ENCODE data around the gene AKT2.

AKT2 gene

DNA sequence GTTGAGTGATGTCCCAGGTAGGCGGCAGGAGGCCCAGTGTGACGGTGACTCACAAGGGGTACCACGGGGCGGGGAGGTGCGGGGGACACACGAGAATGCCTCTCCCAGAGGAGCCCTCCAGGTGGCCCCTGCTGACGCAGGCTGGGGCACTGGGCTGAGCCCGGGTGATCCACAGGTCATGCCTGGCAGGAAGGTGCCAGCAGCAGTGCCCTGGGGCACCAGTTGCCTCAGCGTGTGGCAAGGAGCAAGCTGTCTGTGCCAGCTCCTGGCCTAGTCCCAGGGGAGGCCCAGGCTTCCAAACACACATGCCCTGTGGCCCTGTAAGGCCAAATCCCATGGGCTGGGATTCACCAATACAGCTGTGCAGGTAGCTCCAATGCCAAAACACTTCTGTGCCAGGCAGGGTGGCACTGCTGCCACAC is 28.0 kb downstream of the AKT2 start:
- H3K27ac Mint-ChIP-seq: no peak overlapping the region
- H3K27me3 Mint-ChIP-seq (ENCODE audit: low read depth): no peaks in the 10 kb centered on the region
- no peaks in the 10 kb centered on the region for H3K9me3 Mint-ChIP-seq
- H3K4me1 Mint-ChIP-seq (ENCODE audit: low read depth): peaks cover 2% of the 10 kb centered on the region
- H3K36me3 Mint-ChIP-seq (ENCODE audit: low read depth): peaks cover 22% of the 10 kb centered on the region
- no peak overlapping the region for H3K4me3 Mint-ChIP-seq

DNA sequence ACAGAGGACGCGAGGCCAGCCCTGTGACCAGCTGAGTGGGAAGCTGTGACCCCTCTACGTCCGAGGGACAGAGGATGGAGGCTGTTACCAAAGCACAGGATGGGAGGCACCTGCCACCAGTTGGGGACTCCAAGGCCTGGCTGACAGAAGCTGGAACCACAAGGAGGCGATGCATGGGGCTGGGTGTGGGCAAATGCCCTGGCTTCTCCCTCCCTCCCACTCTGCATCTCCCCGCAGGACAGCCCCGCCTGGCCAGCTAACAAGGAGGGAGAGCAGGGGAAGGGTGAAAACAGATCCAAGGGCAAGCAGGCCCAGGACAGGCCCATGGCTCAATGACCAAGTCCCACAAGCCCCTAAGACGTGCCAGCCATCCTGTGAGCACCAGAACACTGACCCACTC is 28.6 kb downstream of the AKT2 start:
- no peak overlapping the region for H3K4me3 Mint-ChIP-seq
- peaks cover 23% of the 10 kb centered on the region for H3K36me3 Mint-ChIP-seq (ENCODE audit: low read depth)
- H3K4me1 Mint-ChIP-seq (ENCODE audit: low read depth): peaks cover 2% of the 10 kb centered on the region
- H3K27ac Mint-ChIP-seq: no peak overlapping the region
- no peaks in the 10 kb centered on the region for H3K9me3 Mint-ChIP-seq
- no peaks in the 10 kb centered on the region for H3K27me3 Mint-ChIP-seq (ENCODE audit: low read depth)

DNA sequence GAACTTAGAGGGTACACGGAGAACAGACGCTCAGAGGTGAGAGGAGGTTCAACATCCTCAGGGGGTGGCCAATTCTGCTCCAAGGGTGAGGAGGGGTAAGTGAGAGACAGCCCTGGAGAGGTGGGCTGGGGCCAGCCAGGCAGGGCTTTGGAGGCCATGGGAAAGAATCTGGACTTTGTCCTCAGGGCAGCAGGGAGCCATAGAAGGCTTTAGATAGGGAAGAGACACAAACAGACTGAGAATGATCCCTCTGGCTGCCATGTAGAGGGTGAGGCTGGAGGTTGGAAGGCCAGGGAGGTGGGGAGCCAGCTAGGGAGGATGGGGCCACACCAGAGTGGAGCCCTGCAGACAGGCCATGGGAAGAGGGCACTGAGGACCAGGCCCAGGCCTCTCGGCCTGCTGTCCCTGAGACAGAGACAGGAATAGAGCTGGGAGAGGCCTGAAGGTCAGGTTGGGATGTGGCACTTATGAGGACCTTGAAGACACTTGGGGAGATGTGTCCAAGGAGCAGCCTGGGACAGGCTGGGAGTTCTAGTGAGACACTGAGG is 29.5 kb downstream of the AKT2 start:
- H3K36me3 Mint-ChIP-seq (ENCODE audit: low read depth): peaks cover 25% of the 10 kb centered on the region
- H3K9me3 Mint-ChIP-seq: no peaks in the 10 kb centered on the region
- no peak overlapping the region for H3K4me3 Mint-ChIP-seq
- H3K4me1 Mint-ChIP-seq (ENCODE audit: low read depth): peaks cover 2% of the 10 kb centered on the region
- no peak overlapping the region for H3K27ac Mint-ChIP-seq
- H3K27me3 Mint-ChIP-seq (ENCODE audit: low read depth): no peaks in the 10 kb centered on the region

DNA sequence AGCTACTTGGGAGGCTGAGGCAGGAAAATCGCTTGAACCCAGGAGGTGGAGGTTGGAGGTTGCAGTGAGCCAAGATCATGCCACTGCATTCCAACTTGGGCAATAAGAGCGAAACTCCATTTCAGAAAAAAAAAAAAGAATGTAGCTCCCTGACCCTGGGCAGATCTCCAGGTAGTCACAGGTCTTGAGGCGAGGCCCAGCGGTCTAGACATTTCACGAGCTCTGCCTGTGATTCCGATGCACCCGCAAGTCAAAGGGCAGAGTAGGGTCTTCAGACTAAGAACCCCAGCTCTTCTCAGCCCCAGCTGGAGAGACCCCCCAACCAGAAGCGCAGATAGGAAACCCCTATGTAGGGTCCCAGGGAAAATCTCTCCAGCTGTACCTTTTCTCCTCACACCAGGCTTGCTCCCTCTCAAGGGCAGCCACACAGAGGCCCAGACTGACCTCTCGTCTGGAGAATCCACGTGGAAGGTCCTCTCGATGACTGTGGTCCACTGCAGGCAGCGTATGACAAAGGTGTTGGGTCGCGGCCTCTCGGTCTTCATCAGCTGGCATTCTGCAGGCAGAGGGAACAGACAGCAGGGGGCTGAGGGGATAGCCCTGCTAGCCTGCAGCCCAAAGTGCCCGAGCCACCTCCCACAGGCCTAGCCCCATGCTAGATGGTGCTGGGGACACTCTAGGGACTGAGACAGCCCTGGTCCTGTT is 30.3 kb downstream of the AKT2 start:
- Mint-ChIP-seq H3K36me3 (ENCODE audit: low read depth) (peaks cover 25% of the 10 kb centered on the region), H3K27ac (no peak overlapping the region)

DNA sequence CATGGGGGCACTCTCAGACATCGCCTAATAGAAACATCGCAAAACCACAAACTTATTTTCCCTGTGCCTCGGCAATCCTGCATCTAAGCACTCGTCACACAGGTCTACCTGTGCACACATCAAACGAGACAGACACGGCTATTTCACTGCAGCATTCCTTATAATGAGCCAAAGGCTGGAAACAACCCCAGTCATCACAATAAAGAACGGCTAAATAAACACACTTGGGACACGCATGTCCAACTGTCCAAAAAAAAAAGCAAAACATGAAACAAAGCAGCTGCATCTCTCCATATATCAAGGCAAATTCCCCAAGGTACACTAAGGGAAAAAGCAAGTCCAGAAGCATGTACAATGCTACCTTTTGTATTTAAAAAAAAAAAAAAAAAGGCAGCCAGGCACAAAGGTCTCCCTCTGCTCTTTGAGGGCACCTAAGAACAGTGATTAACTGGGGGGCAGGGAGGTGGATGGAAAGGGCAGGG is 31.5 kb downstream of the AKT2 start:
- Mint-ChIP-seq H3K4me3 (no peak overlapping the region), H3K36me3 (ENCODE audit: low read depth) (peaks cover 27% of the 10 kb centered on the region)

More for the DNA sequence above, 30.3 kb downstream of the AKT2 start:
- no peaks in the 10 kb centered on the region for H3K9me3 Mint-ChIP-seq
- no peaks in the 10 kb centered on the region for H3K27me3 Mint-ChIP-seq (ENCODE audit: low read depth)
- H3K4me1 Mint-ChIP-seq (ENCODE audit: low read depth): peaks cover 2% of the 10 kb centered on the region
- H3K4me3 Mint-ChIP-seq: no peak overlapping the region

DNA sequence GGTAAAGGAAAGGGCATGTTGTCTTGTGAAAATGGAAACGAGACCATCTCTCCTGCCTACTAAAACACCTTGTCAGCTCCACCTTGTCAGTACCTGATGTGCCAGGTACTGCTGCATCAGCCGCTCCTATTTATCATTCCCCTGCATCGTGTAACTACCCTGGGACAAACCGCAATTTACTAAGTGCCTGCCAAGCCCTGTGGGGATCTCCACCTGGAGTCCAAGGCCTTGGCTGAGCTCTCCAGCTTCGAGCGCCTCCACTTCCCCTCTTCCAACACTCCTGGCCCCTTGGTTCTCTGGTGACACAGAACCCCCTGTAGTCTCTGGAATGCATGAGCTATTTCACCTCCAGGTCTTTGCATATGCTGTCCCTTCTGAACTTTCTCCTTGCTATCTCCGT is 32.8 kb downstream of the AKT2 start:
- Mint-ChIP-seq H3K4me3 (no peak overlapping the region), H3K9me3 (no peaks in the 10 kb centered on the region), H3K27ac (no peak overlapping the region), H3K4me1 (ENCODE audit: low read depth) (peaks cover 2% of the 10 kb centered on the region), H3K27me3 (ENCODE audit: low read depth) (no peaks in the 10 kb centered on the region), H3K36me3 (ENCODE audit: low read depth) (peaks cover 27% of the 10 kb centered on the region)

More for the DNA sequence above, 31.5 kb downstream of the AKT2 start:
- Mint-ChIP-seq H3K27me3 (ENCODE audit: low read depth) (no peaks in the 10 kb centered on the region), H3K27ac (no peak overlapping the region), H3K4me1 (ENCODE audit: low read depth) (peaks cover 2% of the 10 kb centered on the region), H3K9me3 (no peaks in the 10 kb centered on the region)

DNA sequence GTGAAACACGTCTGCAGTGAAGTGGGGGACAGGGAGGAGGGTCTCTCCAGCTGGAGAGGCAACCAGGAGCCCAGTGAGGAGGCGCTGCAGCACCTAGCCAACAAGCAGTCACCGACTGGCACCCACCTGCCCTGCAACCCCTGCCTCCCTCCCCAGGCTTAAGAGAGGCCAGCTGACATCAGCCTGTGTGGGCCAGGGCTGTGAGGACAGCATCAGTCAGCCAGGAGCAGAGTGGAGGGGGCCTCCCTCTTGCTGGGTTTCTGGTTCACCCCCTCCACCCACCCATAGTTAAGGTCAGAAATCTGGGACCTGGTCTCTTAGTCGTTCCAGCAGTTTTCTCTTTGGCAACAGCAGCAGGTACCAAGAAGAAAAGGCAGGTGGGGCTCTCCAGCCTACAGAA is 33.2 kb downstream of the AKT2 start:
- no peaks in the 10 kb centered on the region for H3K9me3 Mint-ChIP-seq
- H3K27me3 Mint-ChIP-seq (ENCODE audit: low read depth): no peaks in the 10 kb centered on the region
- peaks cover 27% of the 10 kb centered on the region for H3K36me3 Mint-ChIP-seq (ENCODE audit: low read depth)
- H3K27ac Mint-ChIP-seq: no peak overlapping the region
- no peak overlapping the region for H3K4me3 Mint-ChIP-seq
- peaks cover 2% of the 10 kb centered on the region for H3K4me1 Mint-ChIP-seq (ENCODE audit: low read depth)

DNA sequence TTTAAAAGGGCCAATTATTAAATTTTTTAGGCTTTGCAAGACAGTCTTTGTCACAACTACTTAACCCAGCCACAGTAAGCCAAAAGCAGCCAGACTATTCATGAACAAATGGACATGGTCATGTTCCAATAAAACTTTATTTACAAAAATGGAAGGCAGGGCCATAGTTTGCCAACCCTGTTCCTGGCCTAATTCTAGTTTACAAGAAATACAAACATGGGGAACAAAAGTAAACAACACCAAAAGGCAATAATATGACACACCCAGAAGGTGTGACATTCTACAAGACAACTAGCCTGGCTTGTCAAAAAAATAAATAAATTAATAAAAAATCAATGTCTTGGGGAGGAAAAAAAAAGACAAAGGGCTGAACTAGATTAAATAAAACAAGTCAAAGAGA is 33.9 kb downstream of the AKT2 start:
- no peak overlapping the region for H3K4me3 Mint-ChIP-seq
- no peak overlapping the region for H3K27ac Mint-ChIP-seq
- no peaks in the 10 kb centered on the region for H3K27me3 Mint-ChIP-seq (ENCODE audit: low read depth)
- H3K4me1 Mint-ChIP-seq (ENCODE audit: low read depth): peaks cover 2% of the 10 kb centered on the region
- peaks cover 27% of the 10 kb centered on the region for H3K36me3 Mint-ChIP-seq (ENCODE audit: low read depth)
- no peaks in the 10 kb centered on the region for H3K9me3 Mint-ChIP-seq

DNA sequence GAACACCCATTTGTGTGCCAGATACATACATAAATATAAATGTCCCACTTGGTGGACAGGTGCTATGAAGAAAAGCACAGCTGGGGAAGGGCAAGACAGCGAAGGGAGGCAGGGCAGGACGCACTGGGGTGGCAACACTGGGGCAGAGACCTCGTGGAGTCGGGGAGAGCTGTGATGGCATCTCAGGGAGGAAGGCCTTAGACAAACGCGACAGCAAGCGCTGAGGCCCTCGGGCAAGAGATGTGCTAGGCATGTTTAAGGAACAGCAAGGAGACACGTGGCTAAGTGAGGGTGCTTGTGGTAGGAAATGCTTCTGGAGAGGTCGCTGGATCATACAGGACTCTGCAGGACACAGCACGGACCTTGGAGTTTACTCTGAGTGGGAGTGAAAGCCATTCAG is 35.4 kb downstream of the AKT2 start:
- H3K9me3 Mint-ChIP-seq: no peaks in the 10 kb centered on the region
- H3K4me3 Mint-ChIP-seq: no peak overlapping the region
- no peaks in the 10 kb centered on the region for H3K4me1 Mint-ChIP-seq (ENCODE audit: low read depth)
- H3K36me3 Mint-ChIP-seq (ENCODE audit: low read depth): peaks cover 15% of the 10 kb centered on the region
- no peaks in the 10 kb centered on the region for H3K27me3 Mint-ChIP-seq (ENCODE audit: low read depth)
- H3K27ac Mint-ChIP-seq: no peak overlapping the region

DNA sequence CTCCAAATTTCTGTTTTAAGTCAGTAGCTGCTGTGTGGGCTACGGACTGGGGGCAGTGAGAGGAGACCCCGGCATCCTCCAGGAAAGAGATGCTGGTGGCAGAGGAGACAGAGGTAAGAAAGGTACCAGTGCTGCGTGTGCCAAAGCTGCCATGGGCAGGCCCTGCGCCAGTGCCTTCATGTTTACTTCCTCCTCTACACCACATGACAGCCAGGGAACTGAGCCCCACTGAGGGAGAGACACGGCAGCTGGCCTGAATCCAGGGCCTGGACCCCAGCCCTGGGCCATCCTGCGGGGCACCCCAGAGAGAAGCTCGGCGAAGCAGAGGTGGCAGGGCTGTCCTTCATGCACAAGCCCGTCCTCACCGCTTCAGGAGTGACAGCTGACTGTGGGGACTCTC is 35.9 kb downstream of the AKT2 start:
- Mint-ChIP-seq H3K4me3 (no peak overlapping the region), H3K9me3 (no peaks in the 10 kb centered on the region), H3K36me3 (ENCODE audit: low read depth) (peaks cover 14% of the 10 kb centered on the region), H3K27ac (no peak overlapping the region), H3K27me3 (ENCODE audit: low read depth) (no peaks in the 10 kb centered on the region), H3K4me1 (ENCODE audit: low read depth) (no peaks in the 10 kb centered on the region)

DNA sequence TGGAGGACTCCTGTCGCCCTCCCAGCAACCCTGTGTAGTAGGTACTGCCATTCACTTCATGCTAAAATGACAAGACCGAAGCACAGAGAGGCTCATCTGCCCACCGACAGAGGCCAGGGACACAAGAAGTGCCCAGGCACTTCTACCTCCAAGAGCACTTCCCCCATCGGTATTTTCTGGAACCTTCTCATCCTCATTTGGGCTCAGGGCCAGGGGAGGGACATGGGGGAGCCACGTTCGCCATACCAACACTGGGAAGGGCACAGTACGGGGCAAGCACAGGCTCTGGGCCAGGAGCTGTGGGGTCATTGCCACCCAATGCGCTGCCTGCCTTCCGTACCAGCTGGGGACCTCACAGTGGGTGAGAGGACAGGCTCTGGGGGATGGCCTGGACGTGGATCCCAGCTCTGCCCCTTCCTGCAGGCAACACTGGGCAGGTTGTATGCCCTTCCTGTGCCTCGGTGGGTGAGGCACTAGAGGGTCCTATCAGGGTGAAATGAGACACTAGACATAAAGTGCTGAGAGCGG is 37.3 kb downstream of the AKT2 start:
- Mint-ChIP-seq H3K27ac (no peak overlapping the region), H3K36me3 (ENCODE audit: low read depth) (peaks cover 6% of the 10 kb centered on the region), H3K4me1 (ENCODE audit: low read depth) (no peaks in the 10 kb centered on the region)

DNA sequence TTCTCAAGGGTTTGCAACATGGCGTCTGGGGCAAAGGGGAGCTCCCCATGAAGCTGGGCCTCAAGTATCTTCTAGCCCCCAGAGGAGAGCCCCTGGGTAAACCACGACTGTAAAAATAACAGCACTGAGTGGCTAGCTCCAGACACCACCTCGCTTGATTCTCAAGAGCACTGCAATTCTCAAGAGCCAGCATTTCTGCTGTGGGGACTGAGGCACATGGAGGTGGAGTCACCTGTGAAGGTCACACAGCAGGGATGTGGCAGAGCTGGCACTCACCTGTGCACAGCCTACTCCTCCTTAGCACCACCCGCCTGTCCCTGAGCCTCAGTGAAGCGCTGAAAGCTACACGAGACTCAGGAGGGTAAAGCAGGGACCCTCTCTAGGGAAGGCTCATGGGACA is 38.0 kb downstream of the AKT2 start:
- Mint-ChIP-seq H3K4me3 (no peak overlapping the region), H3K36me3 (ENCODE audit: low read depth) (peaks cover 6% of the 10 kb centered on the region), H3K9me3 (no peaks in the 10 kb centered on the region), H3K27ac (no peak overlapping the region), H3K4me1 (ENCODE audit: low read depth) (no peaks in the 10 kb centered on the region), H3K27me3 (ENCODE audit: low read depth) (no peaks in the 10 kb centered on the region)

More for the DNA sequence above, 37.3 kb downstream of the AKT2 start:
- Mint-ChIP-seq H3K4me3 (no peak overlapping the region), H3K27me3 (ENCODE audit: low read depth) (no peaks in the 10 kb centered on the region), H3K9me3 (no peaks in the 10 kb centered on the region)

DNA sequence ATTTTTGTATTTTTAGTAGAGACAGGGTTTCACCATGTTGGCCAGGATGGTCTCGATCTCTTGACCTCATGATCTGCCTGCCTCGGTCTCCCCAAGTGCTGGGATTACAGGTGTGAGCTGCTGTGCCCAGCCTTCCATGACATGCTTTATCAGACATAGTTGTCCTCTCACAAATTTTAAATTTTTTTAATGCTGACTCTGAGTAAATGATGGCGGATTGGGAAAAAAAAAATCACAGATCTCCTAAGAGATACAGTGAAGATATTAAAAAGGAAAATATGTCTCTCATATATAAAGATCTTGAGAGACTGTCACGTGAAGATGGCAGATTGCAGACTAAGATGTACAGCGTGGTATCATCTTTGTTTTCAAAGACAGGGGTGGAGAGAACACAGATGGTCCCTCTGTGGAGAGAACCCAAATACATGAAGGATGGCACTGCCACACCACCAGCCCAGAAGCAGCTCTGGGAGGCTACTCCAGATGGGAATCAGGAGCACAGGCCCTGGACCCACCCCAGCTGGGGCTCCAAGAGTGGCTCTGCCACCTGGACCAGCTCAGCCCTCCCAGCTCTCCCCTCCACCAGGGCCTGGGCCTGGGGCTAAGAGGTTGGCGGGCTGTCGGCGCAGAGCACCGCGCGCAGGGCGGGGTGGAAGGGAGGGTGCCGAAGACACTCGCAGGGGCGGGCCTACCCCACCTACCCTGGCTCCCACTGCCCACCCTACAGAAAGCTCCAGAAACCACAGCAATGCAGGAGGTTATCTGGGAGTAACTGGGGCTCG is 38.7 kb downstream of the AKT2 start:
- no peak overlapping the region for H3K27ac Mint-ChIP-seq
- H3K9me3 Mint-ChIP-seq: no peaks in the 10 kb centered on the region
- no peaks in the 10 kb centered on the region for H3K27me3 Mint-ChIP-seq (ENCODE audit: low read depth)
- no peak overlapping the region for H3K4me3 Mint-ChIP-seq
- H3K36me3 Mint-ChIP-seq (ENCODE audit: low read depth): peaks cover 5% of the 10 kb centered on the region
- H3K4me1 Mint-ChIP-seq (ENCODE audit: low read depth): no peaks in the 10 kb centered on the region

DNA sequence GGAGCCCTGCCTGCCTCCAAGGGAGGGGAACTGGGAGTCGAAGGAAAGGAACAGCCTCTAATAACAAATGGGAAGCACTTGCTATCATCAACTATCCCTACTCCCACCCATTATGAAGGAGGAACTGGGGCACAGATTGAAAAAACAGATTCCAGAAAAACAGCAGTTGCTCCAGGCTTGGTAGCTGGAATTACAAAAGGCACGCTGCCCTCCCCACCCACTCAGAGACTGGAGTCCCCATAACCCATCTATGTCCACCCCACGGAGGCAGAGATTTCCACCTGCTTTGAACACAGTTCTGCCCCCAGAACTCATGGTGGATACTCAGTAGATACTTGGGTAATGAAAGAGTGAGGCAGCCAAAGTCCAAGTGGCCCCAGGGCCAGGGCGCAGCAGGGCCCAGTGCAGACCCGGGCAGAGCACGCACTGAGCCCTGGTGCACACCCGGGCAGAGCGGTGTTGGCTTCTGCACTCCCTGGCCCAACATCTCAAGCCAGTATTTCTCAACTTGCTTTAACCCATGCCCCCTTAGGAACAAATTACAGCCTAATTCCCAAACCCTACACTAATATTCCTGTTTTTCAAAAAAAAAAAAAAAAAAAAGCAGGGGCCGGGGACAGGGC is 39.5 kb downstream of the AKT2 start:
- H3K27ac Mint-ChIP-seq: no peak overlapping the region
- H3K4me1 Mint-ChIP-seq (ENCODE audit: low read depth): no peaks in the 10 kb centered on the region
- H3K36me3 Mint-ChIP-seq (ENCODE audit: low read depth): peaks cover 6% of the 10 kb centered on the region
- H3K9me3 Mint-ChIP-seq: no peaks in the 10 kb centered on the region
- H3K27me3 Mint-ChIP-seq (ENCODE audit: low read depth): no peaks in the 10 kb centered on the region
- H3K4me3 Mint-ChIP-seq: no peak overlapping the region

Data from T-helper 1 cell treated with Interleukin-12 subunit alpha and Interleukin-12 subunit beta and Interleukin-4 antibody, amounts not matched to agents 30 μg/mL and 1 μg/mL, for 36 hours (primary cell).